Measurements from ENCODE around the gene RPS6KC1.

RPS6KC1 gene

GRCh38 chr1:213014642-213015041, 36.4 kb upstream of the RPS6KC1 start:
- H4K20me1 ChIP-seq (ENCODE audit: insufficient read depth, low read length, poor library complexity, severe bottlenecking): peaks cover 10% of the 10 kb centered on the region
- no peak for TF ChIP-seq EZH2phosphoT487 (IDR thresholded peaks at IDR 0.05; ENCODE audit: borderline replicate concordance)
- peaks cover 5% of the 10 kb centered on the region for H3K27me3 ChIP-seq (ENCODE audit: insufficient read depth, low read length, poor library complexity, severe bottlenecking)
- H3K79me2 ChIP-seq (ENCODE audit: insufficient read depth, low read length): peaks cover 37% of the 10 kb centered on the region
- no peaks in the 10 kb centered on the region for H3K9me2 ChIP-seq (replicated peaks; ENCODE audit: low read depth, low read length)
- peaks cover 42% of the 10 kb centered on the region for H3K4me1 ChIP-seq (ENCODE audit: insufficient read depth, low read length, poor library complexity, severe bottlenecking)
- no peaks in the 10 kb centered on the region for H3F3A ChIP-seq (ENCODE audit: low read depth)
- H3K4me3 ChIP-seq (ENCODE audit: low read length, poor library complexity, severe bottlenecking): peak overlapping the region; percentile 86
- peak overlapping the region; percentile 75 for H3K4me2 ChIP-seq (ENCODE audit: low read depth, low read length, poor library complexity, severe bottlenecking)
- H3K9ac ChIP-seq (ENCODE audit: low read depth, low read length, poor library complexity, severe bottlenecking): peak overlapping the region; percentile 85
- no peaks in the 10 kb centered on the region for H3K36me3 ChIP-seq (ENCODE audit: insufficient read depth, low read length)
- peak overlapping the region; percentile 90; the same call in 1 of the 2 replicates for H2AFZ ChIP-seq (ENCODE audit: low read length)
- no peaks in the 10 kb centered on the region for H3K9me3 ChIP-seq (ENCODE audit: insufficient read depth, low read depth, low read length)

GRCh38 chr1:213015099-213016050, 35.7 kb upstream of the RPS6KC1 start, which contains the start of gene ANGEL2:
Gene ANGEL2, minus strand, starts transcription at chr1:213015867. Its CDS starts 196 bp downstream, at chr1:213015671.
- H4K20me1 ChIP-seq (ENCODE audit: insufficient read depth, low read length, poor library complexity, severe bottlenecking): peaks cover 10% of the 10 kb centered on the region
- H3K4me2 ChIP-seq (ENCODE audit: low read depth, low read length, poor library complexity, severe bottlenecking): peak within 1 kb of the TSS; percentile 75
- no peaks in the 10 kb centered on the region for H3K9me2 ChIP-seq (replicated peaks; ENCODE audit: low read depth, low read length)
- TF ChIP-seq EZH2phosphoT487 (IDR thresholded peaks at IDR 0.05; ENCODE audit: borderline replicate concordance) (no peak), CTCF (conservative IDR thresholded peaks at IDR 0.05; ENCODE audit: low read length) (no peak)
- H2AFZ ChIP-seq (ENCODE audit: low read length): peak within 1 kb of the TSS; percentile 90
- peak within 1 kb of the TSS; percentile 85 for H3K9ac ChIP-seq (ENCODE audit: low read depth, low read length, poor library complexity, severe bottlenecking)
- H3K27me3 ChIP-seq (ENCODE audit: insufficient read depth, low read length, poor library complexity, severe bottlenecking): peaks cover 13% of the 10 kb centered on the region
- no peaks in the 10 kb centered on the region for H3K9me3 ChIP-seq (ENCODE audit: insufficient read depth, low read depth, low read length)
- peaks cover 42% of the 10 kb centered on the region for H3K4me1 ChIP-seq (ENCODE audit: insufficient read depth, low read length, poor library complexity, severe bottlenecking)
- no peaks in the 10 kb centered on the region for H3F3A ChIP-seq (ENCODE audit: low read depth)
- H3K4me3 ChIP-seq (ENCODE audit: low read length, poor library complexity, severe bottlenecking): peak within 1 kb of the TSS; percentile 86
- peaks cover 34% of the 10 kb centered on the region for H3K79me2 ChIP-seq (ENCODE audit: insufficient read depth, low read length)
- H3K36me3 ChIP-seq (ENCODE audit: insufficient read depth, low read length): no peaks in the 10 kb centered on the region

- no peaks in the 10 kb centered on the region for H3K9me2 ChIP-seq (replicated peaks; ENCODE audit: low read depth, low read length)
- H2AFZ ChIP-seq (ENCODE audit: low read length): no peak overlapping the region
- no peak overlapping the region for H3K9ac ChIP-seq (ENCODE audit: low read depth, low read length, poor library complexity, severe bottlenecking)
- H3K4me3 ChIP-seq (ENCODE audit: low read length, poor library complexity, severe bottlenecking): no peak overlapping the region
- peaks cover 22% of the 10 kb centered on the region for H3K4me1 ChIP-seq (ENCODE audit: insufficient read depth, low read length, poor library complexity, severe bottlenecking)
- H3K79me2 ChIP-seq (ENCODE audit: insufficient read depth, low read length): peaks cover 24% of the 10 kb centered on the region
- no peak overlapping the region for H3K4me2 ChIP-seq (ENCODE audit: low read depth, low read length, poor library complexity, severe bottlenecking)
- TF ChIP-seq EZH2phosphoT487 (IDR thresholded peaks at IDR 0.05; ENCODE audit: borderline replicate concordance): no peak
- TF ChIP-seq CTCF (conservative IDR thresholded peaks at IDR 0.05; ENCODE audit: low read length): no peak
- H3K27me3 ChIP-seq (ENCODE audit: insufficient read depth, low read length, poor library complexity, severe bottlenecking): peaks cover 35% of the 10 kb centered on the region
- peaks cover 10% of the 10 kb centered on the region for H4K20me1 ChIP-seq (ENCODE audit: insufficient read depth, low read length, poor library complexity, severe bottlenecking)
- no peaks in the 10 kb centered on the region for H3F3A ChIP-seq (ENCODE audit: low read depth)
- H3K9me3 ChIP-seq (ENCODE audit: insufficient read depth, low read depth, low read length): no peaks in the 10 kb centered on the region
- no peaks in the 10 kb centered on the region for H3K36me3 ChIP-seq (ENCODE audit: insufficient read depth, low read length)
These were observed 33.4 kb upstream of the RPS6KC1 start for GRCh38 chr1:213017447-213018273.

Measured in Loucy (cell line).